ENCODE results near the gene ASS1. TPM values are rescaled to one million over a fixed set of nuclear protein-coding genes. Genes with fewer than 3 reads are reported as not detected.

The ASS1 gene
- total and polyA plus RNA-seq, 10 donors, result 15.4 to 37.4 (median 26.6) TPM

DNA sequence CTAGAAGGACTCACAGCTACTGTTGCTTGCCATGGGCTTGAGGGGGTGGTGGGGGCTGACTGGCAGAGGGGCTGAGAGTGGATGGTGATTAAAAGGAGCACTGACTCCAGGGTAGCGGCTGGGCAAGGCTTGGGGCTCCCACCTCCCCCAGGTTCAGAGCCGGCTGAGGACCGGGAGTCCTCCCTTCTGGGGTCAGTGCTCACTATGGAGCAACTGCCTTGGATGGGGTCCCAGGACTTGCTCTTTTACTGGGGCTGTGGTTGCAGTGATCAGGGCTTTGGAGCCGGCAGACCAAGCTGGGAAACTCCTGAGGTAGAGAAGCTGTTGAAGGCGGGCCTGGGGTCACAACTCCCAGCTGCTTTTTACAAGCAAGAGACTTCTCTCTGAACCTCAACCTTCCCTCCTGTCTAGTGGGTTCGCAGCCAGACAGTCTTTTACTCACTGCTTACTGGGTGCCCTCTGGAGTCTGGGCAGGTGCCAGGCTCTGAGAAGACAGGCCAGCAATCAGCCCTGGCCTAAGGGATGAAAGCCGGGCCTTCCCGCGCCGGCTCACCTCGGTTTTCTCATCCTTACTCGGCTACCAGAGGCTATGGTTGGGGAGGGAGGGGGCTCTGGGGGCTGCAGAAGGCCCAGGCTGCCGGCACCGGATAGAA, 795 bp upstream of the ASS1 start:
- intact Hi-C loops (cut with DNase I; ENCODE audit: low total_unique reads), result no loop called here

GRCh38 chr9:130445268-130445983, 665 bp downstream of the ASS1 start:
- peak; percentile 64 for DNase-seq
- intact Hi-C loops (cut with DNase I; ENCODE audit: low total_unique reads), result no loop called here
- H3K9me3 ChIP-seq, result peaks cover 6 to 20% (median 18%) of the 10 kb centered on the region in 8 donors
- H3K27ac ChIP-seq, result peak overlapping the region in 7 of 8 donors; percentile 41 to 70 (median 56)
- H3K4me1 ChIP-seq, result peaks cover 21 to 53% (median 41%) of the 10 kb centered on the region in 6 donors
- H3K4me3 ChIP-seq, result peak overlapping the region; percentile 37 to 75 (median 50)
- TF ChIP-seq, protein P1, sequence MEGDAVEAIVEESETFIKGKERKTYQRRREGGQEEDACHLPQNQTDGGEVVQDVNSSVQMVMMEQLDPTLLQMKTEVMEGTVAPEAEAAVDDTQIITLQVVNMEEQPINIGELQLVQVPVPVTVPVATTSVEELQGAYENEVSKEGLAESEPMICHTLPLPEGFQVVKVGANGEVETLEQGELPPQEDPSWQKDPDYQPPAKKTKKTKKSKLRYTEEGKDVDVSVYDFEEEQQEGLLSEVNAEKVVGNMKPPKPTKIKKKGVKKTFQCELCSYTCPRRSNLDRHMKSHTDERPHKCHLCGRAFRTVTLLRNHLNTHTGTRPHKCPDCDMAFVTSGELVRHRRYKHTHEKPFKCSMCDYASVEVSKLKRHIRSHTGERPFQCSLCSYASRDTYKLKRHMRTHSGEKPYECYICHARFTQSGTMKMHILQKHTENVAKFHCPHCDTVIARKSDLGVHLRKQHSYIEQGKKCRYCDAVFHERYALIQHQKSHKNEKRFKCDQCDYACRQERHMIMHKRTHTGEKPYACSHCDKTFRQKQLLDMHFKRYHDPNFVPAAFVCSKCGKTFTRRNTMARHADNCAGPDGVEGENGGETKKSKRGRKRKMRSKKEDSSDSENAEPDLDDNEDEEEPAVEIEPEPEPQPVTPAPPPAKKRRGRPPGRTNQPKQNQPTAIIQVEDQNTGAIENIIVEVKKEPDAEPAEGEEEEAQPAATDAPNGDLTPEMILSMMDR (IDR thresholded peaks at IDR 0.05 in 8 of 11, conservative IDR thresholded peaks at IDR 0.05 in 3 of 11), result no peak
- peak; percentile 32 to 65 (median 59) for TF ChIP-seq POLR2AphosphoS5 (IDR thresholded peaks at IDR 0.05)
- no peaks in the 10 kb centered on the region for H3K36me3 ChIP-seq
- 13 to 18% (median 15%) methylated on average over 21 to 30 of the region's 30 CpGs for WGBS, 5 donors
- peaks cover 0 to 70% (median 19%) of the 10 kb centered on the region in 7 donors for H3K27me3 ChIP-seq (replicated peaks in 1 of 7)

More for the DNA sequence above, 795 bp upstream of the ASS1 start:
- Histone ChIP-seq H3K27ac (peak overlapping the region in 1 of 8 donors; percentile 66), H3K27me3 (replicated peaks in 1 of 7) (peaks cover 0 to 70% (median 19%) of the 10 kb centered on the region in 7 donors), H3K36me3 (no peaks in the 10 kb centered on the region), H3K9me3 (peaks cover 6 to 27% (median 22%) of the 10 kb centered on the region in 8 donors), H3K4me1 (peaks cover 20 to 49% (median 38%) of the 10 kb centered on the region in 6 donors), H3K4me3 (peak overlapping the region in 6 of 8 donors; percentile 37 to 75 (median 50))
- no peak for DNase-seq
- TF ChIP-seq POLR2A (IDR thresholded peaks at IDR 0.05), result no peak
- TF ChIP-seq POLR2AphosphoS5 (IDR thresholded peaks at IDR 0.05), result no peak
- TF ChIP-seq, protein P1 (IDR thresholded peaks at IDR 0.05 in 8 of 11, conservative IDR thresholded peaks at IDR 0.05 in 3 of 11), result no peak
- WGBS, 5 donors, result 49 to 54% (median 51%) methylated on average over 10 to 14 of the region's 14 CpGs

GRCh38 chr9:130446101-130446861, 1.5 kb downstream of the ASS1 start:
- WGBS, 5 donors, result 46 to 79% (median 71%) methylated on average over 12 to 16 of the region's 16 CpGs
- Histone ChIP-seq H3K27ac (peak overlapping the region in 7 of 8 donors; percentile 41 to 70 (median 56)), H3K27me3 (replicated peaks in 1 of 7) (peaks cover 0 to 79% (median 19%) of the 10 kb centered on the region in 7 donors), H3K36me3 (no peaks in the 10 kb centered on the region), H3K9me3 (peaks cover 0 to 11% (median 9%) of the 10 kb centered on the region in 8 donors), H3K4me3 (peak overlapping the region in 6 of 8 donors; percentile 46 to 75 (median 54)), H3K4me1 (peaks cover 29 to 62% (median 50%) of the 10 kb centered on the region in 6 donors)
- TF ChIP-seq, protein P1 (IDR thresholded peaks at IDR 0.05 in 8 of 11, conservative IDR thresholded peaks at IDR 0.05 in 3 of 11), result no peak
- peak; percentile 40 to 75 (median 73) for TF ChIP-seq POLR2AphosphoS5 (IDR thresholded peaks at IDR 0.05)
- intact Hi-C loops (cut with DNase I; ENCODE audit: low total_unique reads), result no loop called here
- DNase-seq, result no peak

Measured in spleen (tissue), 11 donors.